Mononuclear cell (primary cell): ENCODE measurements around the gene TLK2. TPM values are rescaled to one million over a fixed set of nuclear protein-coding genes. Genes with fewer than 3 reads are reported as not detected.
"Not testable (repeated sequence)": the region's sequence is repeated elsewhere in the genome, so short reads cannot be mapped to it uniquely, and the experiment has no call there.

Source experiments
- H3K27me3 ChIP-seq: 2 replicates; pipeline ENCODE4 v1.6.0; 2011; ENCODE audit warnings: low read length, control low read depth; ENCODE audit not compliant: insufficient read depth
- H3K4me1 ChIP-seq: 2 replicates; pipeline ENCODE4 v1.5.1; 2011; ENCODE audit warnings: mild to moderate bottlenecking, low read length, control low read depth; ENCODE audit not compliant: insufficient read depth
- H3K4me3 ChIP-seq: 2 replicates; pipeline ENCODE4 v1.5.1; 2011; ENCODE audit warnings: mild to moderate bottlenecking, low read length, moderate library complexity
- H3K9me3 ChIP-seq: 2 replicates; pipeline ENCODE4 v1.5.1; 2011; ENCODE audit warnings: low read depth, mild to moderate bottlenecking, control low read depth, low read length
- total RNA-seq: library from RNA; depleted of rRNA; stranded (reverse); fragments of >200 nt; gene quantifications from one replicate; pipeline ENCODE4 v1.2.3, GENCODE V29; 2012

TLK2 gene
- 69.5 TPM for total RNA-seq

- H3K9me3 ChIP-seq, result no peaks in the 10 kb centered on the region
- H3K27me3 ChIP-seq, result no peaks in the 10 kb centered on the region
- peak within 1 kb of the TSS; percentile 55 for H3K4me3 ChIP-seq
- H3K4me1 ChIP-seq, result peaks cover 17% of the 10 kb centered on the region
These were observed at the start of gene TLK2 for GRCh38 chr17:62478424-62478879. TSS of gene TLK2 (plus strand) at chr17:62478825. CDS start at chr17:62481126, 2,301 bp downstream.

DNA sequence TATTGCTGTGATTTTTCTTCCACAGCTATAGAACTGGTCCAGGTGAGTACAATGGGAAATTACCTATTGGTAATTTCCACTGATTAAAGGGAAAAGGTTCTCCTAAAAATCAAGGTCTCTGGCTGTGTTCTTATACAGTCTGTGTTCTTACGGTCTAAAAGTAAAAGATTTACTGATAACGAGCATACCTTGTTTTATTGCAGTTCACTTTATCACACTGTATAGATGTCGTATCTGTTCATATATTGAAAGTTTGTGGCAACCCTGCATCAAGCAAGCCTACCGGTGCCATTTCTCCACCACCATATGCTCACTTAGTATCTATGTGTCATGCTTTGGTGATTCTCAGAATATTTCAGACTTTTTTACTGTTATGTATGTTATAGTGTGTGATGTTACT, 43.4 kb upstream of the TLK2 start:
- H3K27me3 ChIP-seq, H3K9me3 ChIP-seq, H3K4me3 ChIP-seq, H3K4me1 ChIP-seq: not testable (repeated sequence)

DNA sequence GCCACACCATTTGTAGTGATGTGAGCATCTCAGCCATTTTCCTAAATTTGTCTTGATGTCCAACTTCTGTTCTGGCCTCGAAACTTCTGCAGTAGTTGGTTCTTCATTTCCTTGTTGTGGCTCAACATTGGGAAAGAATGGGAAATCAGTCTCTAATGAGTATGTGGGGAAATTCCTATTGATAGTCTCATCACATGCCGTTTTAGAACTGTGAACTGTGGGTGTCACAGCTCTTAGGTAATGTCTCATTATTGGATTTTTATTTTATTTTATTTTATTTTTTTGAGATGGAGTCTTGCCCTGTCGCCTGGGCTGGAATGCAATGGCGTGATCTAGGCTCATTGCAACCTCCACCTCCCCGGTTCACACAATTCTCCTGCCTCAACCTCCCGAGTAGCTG, 37.4 kb upstream of the TLK2 start:
- not testable (repeated sequence) for H3K9me3 ChIP-seq, H3K4me1 ChIP-seq, H3K4me3 ChIP-seq, H3K27me3 ChIP-seq

DNA sequence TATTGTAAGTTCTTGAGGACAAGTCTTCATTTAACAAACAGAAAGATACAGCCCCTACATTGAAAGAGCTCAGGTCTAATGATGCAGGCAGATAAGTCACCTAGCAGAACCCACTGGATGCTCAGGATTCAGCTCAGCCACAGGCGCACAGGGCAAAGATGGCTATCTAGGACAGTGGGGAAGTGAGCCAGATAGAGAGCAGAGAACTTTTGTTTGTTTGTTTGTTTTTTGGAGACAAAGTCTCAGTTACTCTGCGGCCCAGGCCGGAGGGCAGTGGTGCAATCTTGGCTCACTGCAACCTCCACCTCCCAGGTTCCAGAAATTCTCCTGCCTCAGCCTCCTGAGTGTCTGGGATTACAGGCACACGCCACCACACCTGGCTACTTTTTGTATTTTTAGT, 34.6 kb upstream of the TLK2 start:
- H3K27me3 ChIP-seq, result no peaks in the 10 kb centered on the region
- no peaks in the 10 kb centered on the region for H3K9me3 ChIP-seq
- H3K4me3 ChIP-seq, result no peak overlapping the region
- H3K4me1 ChIP-seq, result no peaks in the 10 kb centered on the region

DNA sequence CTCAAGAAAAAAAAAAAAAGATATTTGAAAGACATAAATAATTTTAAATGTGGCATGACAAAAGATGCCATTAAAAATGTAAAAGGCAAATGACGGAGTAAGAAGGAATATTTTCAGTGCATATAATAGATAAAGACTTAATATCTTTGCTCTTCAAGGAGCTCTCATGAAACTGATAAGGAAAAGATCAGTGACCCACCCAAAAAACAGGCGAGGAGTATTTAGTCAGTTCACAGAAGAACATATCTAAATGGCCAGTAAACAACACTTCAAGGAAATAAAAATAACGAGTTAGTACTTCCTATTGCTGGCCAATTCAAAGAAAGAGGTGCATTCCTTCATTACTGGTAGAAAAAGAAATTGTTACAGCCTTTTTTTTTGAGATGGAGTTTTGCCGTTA, 32.8 kb upstream of the TLK2 start:
- H3K27me3 ChIP-seq, H3K4me3 ChIP-seq, H3K4me1 ChIP-seq, H3K9me3 ChIP-seq: not testable (repeated sequence)

- not testable (repeated sequence) for H3K9me3 ChIP-seq, H3K4me1 ChIP-seq, H3K27me3 ChIP-seq, H3K4me3 ChIP-seq
These were observed 26.4 kb upstream of the TLK2 start for GRCh38 chr17:62452195-62452594.

GRCh38 chr17:62453041-62453440, 25.6 kb upstream of the TLK2 start:
- not testable (repeated sequence) for H3K4me1 ChIP-seq, H3K9me3 ChIP-seq, H3K27me3 ChIP-seq, H3K4me3 ChIP-seq

DNA sequence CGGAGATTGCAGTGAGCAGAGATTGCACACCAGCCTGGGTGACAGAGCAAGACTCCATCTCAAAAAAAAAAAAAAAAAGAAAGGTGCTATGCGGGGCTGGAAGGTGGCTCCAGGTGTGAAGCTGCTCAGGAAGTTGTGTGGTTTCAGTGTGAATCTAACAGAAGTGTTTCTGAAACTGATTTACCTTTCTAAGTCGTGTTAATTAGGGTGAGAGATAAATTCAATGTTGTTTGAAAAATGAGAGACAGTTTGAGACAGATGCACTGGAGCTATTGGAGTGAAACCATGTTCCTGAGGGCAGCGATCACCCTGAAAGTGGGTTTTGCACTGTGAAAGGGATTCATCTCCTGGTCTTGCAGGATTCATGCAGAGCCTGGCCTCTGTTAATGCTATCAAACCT, 25.0 kb upstream of the TLK2 start:
- H3K9me3 ChIP-seq, H3K4me1 ChIP-seq, H3K27me3 ChIP-seq, H3K4me3 ChIP-seq: not testable (repeated sequence)

DNA sequence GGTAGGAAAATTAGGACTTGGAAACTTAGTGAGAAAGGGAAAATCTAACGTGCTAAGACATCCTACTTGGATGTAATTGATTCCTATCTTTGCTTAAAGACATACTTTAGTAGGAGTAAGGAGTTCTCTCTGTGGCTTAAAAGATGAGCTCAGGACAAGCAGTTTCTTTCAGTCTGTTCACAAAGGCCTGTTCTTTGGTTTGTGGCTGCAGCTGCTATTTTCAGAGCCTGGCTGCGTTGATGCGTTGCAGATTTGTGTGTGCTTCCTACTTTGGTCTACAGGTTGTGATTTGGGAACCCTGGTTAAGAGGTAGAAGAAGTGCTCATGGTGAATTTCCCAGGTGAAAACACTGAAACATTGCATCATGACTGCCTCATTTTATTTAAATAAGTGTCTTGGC, 24.5 kb upstream of the TLK2 start:
- not testable (repeated sequence) for H3K27me3 ChIP-seq, H3K4me1 ChIP-seq, H3K9me3 ChIP-seq, H3K4me3 ChIP-seq

DNA sequence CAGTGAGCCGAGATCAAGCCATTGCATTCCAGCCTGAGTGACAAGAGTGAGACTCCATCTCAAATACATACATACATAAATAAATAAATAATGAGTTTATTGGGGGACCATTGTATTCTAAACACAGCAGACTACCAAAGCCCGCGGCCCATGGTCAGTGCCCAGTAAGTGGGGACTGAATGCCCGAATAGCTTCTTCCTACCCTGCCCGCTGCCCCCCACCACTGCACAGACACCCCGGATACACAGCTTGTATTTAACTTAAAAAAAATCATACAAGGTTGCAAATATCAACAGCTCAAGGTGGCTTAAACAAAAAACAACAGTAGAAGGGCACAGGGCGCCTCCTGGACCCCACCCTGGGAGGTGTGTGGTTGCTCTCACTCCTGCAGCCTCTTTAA, 22.6 kb upstream of the TLK2 start:
- Histone ChIP-seq H3K9me3 (no peaks in the 10 kb centered on the region), H3K27me3 (no peaks in the 10 kb centered on the region), H3K4me1 (peaks cover 8% of the 10 kb centered on the region), H3K4me3 (no peak overlapping the region)

DNA sequence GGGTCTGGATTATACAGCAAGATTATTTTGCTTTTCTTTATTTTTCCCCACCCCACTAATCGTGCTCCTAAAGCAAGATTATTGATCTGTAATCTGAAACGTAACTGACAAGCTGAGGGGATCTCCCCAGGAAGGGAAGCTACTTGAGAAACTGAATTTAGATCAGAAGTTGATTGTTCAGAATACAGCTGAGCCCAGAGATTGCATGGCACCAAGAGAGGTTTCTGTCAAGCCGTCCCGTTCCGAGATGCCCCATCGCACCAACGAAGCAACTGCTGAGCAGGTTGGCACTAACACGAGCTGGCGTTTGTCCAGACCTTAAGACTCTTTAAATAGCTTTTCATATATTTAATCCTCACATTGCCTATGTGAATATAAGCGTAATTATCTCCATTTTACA, 20.1 kb upstream of the TLK2 start:
- not testable (repeated sequence) for H3K27me3 ChIP-seq, H3K4me1 ChIP-seq

DNA sequence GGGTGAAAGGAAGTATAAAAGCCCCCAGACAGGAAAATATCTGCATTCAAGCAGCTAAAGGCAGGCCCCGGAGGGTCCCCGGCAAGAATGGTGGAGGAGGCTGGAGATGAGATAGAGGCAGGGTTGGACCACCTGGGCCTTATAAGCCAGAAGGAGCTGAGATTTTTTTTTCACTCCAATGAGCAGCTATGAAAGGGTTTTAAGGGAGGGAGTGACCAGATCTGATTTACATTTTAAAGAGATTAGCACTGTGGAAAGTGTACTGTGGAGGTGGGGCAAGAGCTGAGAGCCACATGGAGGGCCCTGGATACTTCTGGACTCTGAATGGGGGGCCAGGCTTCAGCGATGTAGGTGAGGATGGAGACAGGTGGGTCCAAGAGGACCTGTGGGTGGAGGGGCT, 14.2 kb upstream of the TLK2 start:
- not testable (repeated sequence) for H3K4me1 ChIP-seq, H3K9me3 ChIP-seq, H3K4me3 ChIP-seq, H3K27me3 ChIP-seq

More for the DNA sequence above, 20.1 kb upstream of the TLK2 start:
- not testable (repeated sequence) for H3K9me3 ChIP-seq, H3K4me3 ChIP-seq

DNA sequence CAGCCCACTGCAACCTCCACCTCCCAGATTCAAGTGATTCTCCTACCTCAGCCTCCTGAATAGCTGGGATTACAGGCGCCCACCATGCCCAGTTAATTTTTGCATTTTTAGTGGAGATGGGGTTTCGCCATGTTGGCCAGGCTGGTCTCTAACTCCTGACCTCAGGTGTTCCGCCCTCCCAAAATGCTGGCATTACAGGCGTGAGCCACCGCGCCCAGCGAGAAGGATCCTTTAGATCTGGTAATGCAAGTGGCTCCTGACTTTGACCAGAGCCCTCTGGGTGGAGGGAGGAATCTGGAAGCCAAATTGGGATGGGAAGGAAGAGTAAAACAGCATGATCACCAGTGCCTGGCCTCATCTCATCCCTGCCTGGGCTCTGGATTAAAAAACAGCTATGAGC, 13.4 kb upstream of the TLK2 start:
- not testable (repeated sequence) for H3K4me1 ChIP-seq, H3K9me3 ChIP-seq, H3K4me3 ChIP-seq, H3K27me3 ChIP-seq

DNA sequence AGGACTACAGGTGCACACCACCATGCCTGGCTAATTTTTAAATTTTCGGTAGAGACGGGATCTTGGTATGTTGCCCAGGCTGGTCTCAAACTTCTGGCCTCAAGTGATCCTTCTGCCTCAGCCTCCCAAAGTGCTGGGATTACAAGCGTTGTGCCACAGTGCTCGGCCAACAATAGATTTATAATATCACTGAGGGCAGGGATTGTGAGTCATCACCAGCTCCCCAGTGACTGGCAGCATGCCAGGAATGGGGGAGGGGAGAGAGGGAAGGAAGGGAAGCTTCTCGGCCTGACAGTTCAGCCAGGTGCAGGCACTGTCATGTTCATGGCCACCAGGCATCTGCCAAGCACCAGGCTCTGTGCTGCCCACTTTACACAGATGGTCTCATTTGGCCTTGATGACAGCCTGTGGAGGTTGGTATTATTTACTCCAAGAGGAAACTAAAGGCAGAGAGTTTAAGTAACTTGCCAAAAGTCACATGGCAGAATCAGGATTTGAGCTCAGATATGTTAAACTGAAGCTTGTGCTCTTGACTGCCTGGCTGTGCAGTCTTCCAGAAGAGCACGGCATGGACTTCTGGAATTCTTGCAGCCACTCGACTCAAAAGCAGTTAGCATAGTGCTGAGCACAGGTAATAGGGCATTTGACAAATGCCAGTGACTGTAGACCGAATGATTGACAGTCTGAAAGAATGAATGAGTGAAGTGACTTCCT, 7.8 kb upstream of the TLK2 start:
- not testable (repeated sequence) for H3K4me1 ChIP-seq, H3K27me3 ChIP-seq, H3K4me3 ChIP-seq, H3K9me3 ChIP-seq

- not testable (repeated sequence) for H3K27me3 ChIP-seq, H3K4me1 ChIP-seq, H3K9me3 ChIP-seq, H3K4me3 ChIP-seq
These were observed 7.2 kb upstream of the TLK2 start for GRCh38 chr17:62471380-62471880.
